Hepatocyte (in vitro differentiated cells): ENCODE results near the gene PIGU.

Source experiments
- CTCF ChIP-seq: fragments of 200-600 bp; sonication (generic); IDR thresholded peaks from 2 replicates; pipeline ENCODE4 v1.5.1; 2016; ENCODE audit warnings: antibody characterized with exemption, mild to moderate bottlenecking; ENCODE audit not compliant: poor library complexity
- EZH2 ChIP-seq: fragments of 200-600 bp; sonication (generic); IDR thresholded peaks from 2 replicates; pipeline ENCODE4 v1.6.1; 2016; ENCODE audit warnings: antibody characterized with exemption, mild to moderate bottlenecking, borderline replicate concordance
- EZH2phosphoT487 ChIP-seq: fragments of 200-600 bp; sonication (generic); IDR thresholded peaks from one replicate; pipeline ENCODE4 v1.6.1; 2018; ENCODE audit warnings: antibody characterized with exemption, mild to moderate bottlenecking, low read depth, moderate library complexity; ENCODE audit not compliant: unreplicated experiment, severe bottlenecking

GRCh38 chr20:34663213-34663943 is 13.5 kb downstream of the PIGU start:
- no peak for TF ChIP-seq CTCF
- no peak for TF ChIP-seq EZH2
- no peak for TF ChIP-seq EZH2phosphoT487
